Stimulated activated CD8-positive, alpha-beta memory T cell treated with anti-CD3 and anti-CD28 coated beads, Interleukin-15, amount 100 ng/mL, for 24 hours (primary cell): ENCODE data around the gene PDE4A.

ENCODE experiments used
- DNase-seq: peaks from one replicate; pipeline ENCODE4 v3.0.0-alpha.2; 2020; ENCODE audit warnings: low read depth

The PDE4A gene

DNA sequence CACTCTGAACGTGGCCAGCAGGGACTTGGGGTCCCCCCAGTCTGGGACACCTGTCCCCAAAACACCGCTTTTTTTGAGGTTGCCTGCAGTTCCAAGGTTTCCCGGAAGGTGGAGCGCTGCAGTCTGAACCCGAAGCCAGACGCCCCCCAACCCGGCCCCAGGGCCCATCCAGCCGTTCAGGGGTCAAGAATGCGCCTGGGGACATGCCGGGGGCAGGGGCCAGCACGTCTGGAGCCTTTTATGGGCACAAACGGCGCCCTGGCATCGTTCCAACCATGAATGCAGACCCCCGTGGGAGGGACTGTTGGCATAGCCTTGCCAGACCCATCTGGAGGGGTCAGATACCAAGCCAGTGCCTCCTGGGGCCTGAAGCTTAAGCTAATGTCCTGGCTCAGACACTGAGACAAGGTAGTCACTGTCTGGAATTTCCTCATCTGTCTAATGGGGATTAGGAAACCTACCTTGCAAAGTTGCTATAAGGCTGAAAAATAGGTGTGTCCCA is 90.0 kb downstream of the PDE4A start:
- no peak for DNase-seq

DNA sequence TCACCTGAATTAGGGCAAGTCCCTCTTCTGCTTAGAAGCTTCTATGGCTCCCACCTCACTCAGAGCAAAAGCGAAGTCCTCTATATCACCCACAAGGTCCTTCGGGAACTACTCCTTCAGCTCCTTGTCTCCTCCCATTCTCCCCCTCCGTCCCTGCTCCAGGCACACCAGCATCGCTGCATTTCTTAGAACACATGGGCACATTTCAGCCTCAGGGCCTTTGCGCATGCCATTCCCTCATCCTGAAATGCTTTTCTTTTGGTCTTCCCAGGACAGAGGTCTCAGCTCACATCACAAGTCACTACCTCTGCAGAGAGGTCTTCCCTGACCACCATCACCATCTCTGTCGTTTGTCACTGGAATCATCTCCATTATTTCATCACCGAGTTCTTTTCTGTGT is 92.9 kb downstream of the PDE4A start:
- no peak for DNase-seq

GRCh38 chr19:10514211-10515145 is 94.1 kb downstream of the PDE4A start:
- DNase-seq = no peak

GRCh38 chr19:10516064-10516385 is 95.7 kb downstream of the PDE4A start:
- no peak for DNase-seq

DNA sequence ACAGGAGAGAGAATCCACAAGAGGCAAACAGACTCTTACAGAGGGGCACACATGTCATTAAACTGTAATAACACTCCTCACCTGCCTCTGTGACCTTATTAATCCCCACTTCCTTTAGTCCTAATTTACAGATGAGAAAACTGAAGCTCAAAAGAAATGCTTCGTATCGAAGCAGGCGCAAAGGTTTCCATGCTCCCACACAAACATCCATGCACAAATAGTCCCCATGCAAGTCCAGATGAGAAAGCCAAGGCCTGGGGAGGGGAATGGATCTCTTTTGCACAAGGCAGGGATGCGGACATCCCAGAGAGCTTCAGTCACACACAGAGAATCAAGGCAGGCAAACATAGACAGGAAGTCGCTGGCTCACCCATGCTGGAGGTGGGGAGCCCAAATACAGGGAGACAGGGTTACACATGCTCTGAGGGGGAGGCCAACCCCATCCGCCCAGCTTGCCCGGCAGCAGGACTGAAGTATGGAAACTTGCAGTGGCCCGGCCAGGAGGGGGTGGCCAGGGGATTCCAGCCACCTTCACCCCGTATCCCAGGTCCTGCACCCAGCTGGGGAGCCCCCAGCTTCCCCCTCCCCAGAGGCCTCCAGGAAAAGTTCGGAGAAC is 96.4 kb downstream of the PDE4A start:
- no peak for DNase-seq

GRCh38 chr19:10517361-10517759 is 97.0 kb downstream of the PDE4A start, which contains the start of gene S1PR5:
S1PR5 (minus strand) TSS chr19:10517447; CDS start chr19:10515011, 2,436 bp downstream.
- DNase-seq = no peak

GRCh38 chr19:10517760-10518443 is 97.6 kb downstream of the PDE4A start:
- DNase-seq = no peak

- DNase-seq = no peak
Observed at GRCh38 chr19:10518444-10519361, 98.4 kb downstream of the PDE4A start.
